GM19193 (cell line): ENCODE measurements around the gene KRTAP9-9.
"Not testable (repeated sequence)": the region's sequence is repeated elsewhere in the genome, so short reads cannot be mapped to it uniquely, and the experiment has no call there.

Experiments used
- POLR2A ChIP-seq: IDR thresholded peaks from 4 replicates; pipeline ENCODE4 v1.6.1; 2011; ENCODE audit not compliant: insufficient read depth, insufficient read length; ENCODE audit errors: extremely low read depth

The KRTAP9-9 gene

GRCh38 chr17:41254861-41255260 lies 323 bp upstream of the KRTAP9-9 start:
- no peak for TF ChIP-seq POLR2A

DNA sequence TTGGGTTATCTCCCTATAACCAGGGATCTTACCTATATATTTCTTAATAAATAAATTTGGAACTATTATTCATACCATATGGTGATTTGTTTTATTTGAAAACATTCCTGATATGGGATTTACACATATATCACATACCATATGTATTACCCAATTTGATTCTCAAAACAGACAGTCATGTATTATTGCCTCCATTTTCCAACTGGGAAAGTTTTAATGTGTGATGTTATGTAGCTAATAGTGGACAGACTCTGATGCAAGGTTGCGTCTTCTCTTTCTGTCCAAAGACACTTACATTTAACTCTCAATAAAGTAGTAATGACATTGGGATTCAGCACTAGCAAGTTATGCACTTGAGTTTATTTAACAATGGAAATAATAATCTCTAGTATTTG lies 1.1 kb downstream of the KRTAP9-9 start:
- no peak for TF ChIP-seq POLR2A

GRCh38 chr17:41258406-41258805 lies 3.2 kb downstream of the KRTAP9-9 start:
- no peak for TF ChIP-seq POLR2A

GRCh38 chr17:41263212-41263611 lies 8.0 kb downstream of the KRTAP9-9 start:
- TF ChIP-seq POLR2A: no peak

DNA sequence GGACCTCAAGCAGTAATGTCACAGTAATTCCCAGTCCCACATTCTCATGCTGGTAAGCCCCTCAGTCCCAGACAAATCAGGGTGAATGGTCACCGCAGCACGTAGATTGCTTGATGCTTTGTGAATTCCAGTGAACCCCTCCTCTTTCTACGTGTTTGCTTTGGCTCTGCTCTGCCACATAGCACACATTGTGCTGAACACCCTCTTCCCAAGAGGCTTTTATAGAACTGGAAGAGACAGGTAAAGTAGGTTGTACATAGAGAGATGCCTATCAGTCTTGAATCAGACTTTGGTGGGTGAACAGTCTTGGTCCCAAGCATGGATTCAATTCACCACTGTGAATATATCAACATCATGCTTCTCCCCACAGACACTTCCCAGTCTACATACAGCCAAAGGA lies 9.4 kb downstream of the KRTAP9-9 start:
- no peak for TF ChIP-seq POLR2A

DNA sequence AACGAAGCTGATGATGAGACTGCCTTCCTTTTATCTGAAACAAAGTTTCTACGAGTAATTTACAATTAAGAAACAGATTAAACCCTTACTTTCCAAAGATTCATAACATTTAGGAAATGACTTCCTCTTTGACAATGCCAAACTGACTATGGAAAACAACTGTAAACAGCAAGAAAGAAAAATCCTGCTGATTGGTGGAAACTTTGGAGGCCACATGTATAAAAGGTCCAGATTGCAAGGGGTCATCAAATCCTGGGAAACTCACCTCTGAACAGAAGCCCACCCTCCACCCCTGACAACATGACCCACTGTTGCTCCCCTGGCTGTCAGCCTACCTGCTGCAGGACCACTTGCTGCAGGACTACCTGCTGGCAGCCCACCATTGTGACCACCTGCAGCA lies 9.9 kb downstream of the KRTAP9-9 start, which contains the start of gene KRTAP9-6:
KRTAP9-6 (plus strand) TSS at position 301 of the 400 bp plus-strand sequence; CDS start at position 301, 0 bp downstream.
- no peak for TF ChIP-seq POLR2A

- no peak for TF ChIP-seq POLR2A
Observed at GRCh38 chr17:41267711-41268110, 12.5 kb downstream of the KRTAP9-9 start.

- TF ChIP-seq POLR2A: no peak
Observed at GRCh38 chr17:41271858-41272257, 16.7 kb downstream of the KRTAP9-9 start.

DNA sequence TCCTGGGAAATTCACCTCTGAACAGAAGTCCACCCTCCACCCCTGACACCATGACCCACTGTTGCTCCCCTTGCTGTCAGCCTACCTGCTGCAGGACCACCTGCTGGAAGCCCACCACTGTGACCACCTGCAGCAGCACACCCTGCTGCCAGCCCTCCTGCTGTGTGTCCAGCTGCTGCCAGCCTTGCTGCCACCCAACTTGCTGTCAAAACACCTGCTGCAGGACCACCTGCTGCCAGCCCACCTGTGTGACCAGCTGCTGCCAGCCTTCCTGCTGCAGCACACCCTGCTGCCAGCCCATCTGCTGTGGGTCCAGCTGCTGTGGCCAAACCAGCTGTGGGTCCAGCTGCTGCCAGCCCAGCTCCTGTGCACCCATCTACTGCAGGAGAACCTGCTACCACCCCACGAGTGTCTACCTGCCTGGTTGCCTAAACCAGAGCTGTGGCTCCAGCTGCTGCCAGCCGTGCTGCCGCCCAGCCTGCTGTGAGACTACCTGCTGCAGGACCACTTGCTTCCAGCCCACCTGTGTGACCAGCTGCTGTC lies 20.5 kb downstream of the KRTAP9-9 start, which contains the start of gene KRTAP9-7:
KRTAP9-7 (plus strand) TSS at position 51 of the 543 bp plus-strand sequence; CDS start at position 51, 0 bp downstream.
- TF ChIP-seq POLR2A: not testable (repeated sequence)

GRCh38 chr17:41278176-41278955 lies 23.2 kb downstream of the KRTAP9-9 start:
- TF ChIP-seq POLR2A: no peak

DNA sequence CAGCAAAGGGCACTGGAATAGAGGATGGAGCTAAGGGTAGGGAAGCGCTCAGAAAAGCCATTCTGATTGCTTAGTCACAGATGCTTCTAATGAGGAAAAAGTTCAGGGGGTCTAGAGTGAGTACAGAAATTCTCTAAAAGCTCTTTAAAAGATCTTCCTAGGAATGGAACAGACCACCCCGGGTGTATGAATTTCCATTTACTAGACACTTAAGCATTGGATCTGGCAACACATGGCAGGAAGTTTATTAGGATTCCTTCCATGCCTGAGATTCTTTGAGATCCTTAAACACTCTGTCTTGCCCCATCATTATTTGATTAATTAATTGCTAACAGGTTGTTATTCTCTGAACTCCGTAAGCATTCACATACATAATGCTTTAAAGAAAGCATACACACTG lies 28.9 kb downstream of the KRTAP9-9 start:
- no peak for TF ChIP-seq POLR2A

DNA sequence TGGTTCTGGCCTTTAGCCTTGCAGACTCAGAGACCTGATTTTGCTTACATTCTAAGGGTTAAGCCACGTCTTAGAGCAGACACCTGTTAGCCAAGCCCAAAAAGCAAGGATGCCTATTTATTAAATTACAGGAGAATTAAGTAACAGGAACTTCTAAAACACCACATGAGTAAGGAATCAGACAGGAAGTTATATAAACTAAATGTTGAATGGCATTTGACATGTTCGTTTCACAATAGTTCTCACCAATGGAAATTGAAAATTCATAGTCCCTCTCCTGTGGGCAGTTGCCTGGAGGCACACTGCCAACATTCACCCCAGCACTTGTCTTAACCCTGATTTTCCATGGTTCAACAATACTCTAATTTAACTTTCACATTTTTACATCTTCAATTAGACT lies 29.4 kb downstream of the KRTAP9-9 start:
- no peak for TF ChIP-seq POLR2A

DNA sequence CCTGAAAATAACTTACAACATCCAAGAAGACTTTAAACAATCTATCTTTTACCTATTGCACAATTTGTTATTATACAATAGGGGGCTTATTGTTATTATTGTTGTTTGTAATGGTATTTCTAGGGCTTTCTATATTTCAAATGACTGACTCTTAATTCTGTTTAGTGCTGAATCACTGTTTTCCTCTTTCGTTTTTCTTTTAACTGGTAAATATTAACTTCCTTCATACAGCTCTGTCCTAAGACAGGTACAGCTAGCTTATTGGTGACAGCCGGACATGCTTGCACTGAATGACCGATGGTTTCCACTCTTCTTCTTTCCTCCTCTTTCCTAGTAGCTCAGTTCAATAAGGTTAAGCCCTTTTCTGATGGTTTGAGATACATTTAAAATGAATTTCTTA lies 31.9 kb downstream of the KRTAP9-9 start:
- TF ChIP-seq POLR2A: no peak

DNA sequence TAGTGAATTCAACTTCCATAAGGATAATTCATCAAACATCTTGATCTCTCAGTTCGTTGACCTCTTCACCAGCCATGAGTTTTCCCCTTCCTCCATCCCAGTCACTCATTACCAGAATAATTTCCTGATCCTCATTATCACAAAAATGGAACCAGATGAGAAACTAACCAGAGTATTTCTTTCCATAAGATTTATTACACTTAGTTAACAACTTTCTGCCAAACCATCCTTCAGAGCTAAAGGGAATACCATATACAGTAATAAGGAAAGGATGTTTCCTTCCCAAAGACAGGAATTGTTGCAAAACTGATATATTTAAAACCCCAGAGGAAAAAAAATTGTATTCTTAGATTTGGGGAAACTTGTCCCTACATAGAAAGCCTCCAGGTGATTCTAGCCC lies 38.8 kb downstream of the KRTAP9-9 start:
- TF ChIP-seq POLR2A: no peak

- no peak for TF ChIP-seq POLR2A
Observed at GRCh38 chr17:41296846-41297245, 41.7 kb downstream of the KRTAP9-9 start.

DNA sequence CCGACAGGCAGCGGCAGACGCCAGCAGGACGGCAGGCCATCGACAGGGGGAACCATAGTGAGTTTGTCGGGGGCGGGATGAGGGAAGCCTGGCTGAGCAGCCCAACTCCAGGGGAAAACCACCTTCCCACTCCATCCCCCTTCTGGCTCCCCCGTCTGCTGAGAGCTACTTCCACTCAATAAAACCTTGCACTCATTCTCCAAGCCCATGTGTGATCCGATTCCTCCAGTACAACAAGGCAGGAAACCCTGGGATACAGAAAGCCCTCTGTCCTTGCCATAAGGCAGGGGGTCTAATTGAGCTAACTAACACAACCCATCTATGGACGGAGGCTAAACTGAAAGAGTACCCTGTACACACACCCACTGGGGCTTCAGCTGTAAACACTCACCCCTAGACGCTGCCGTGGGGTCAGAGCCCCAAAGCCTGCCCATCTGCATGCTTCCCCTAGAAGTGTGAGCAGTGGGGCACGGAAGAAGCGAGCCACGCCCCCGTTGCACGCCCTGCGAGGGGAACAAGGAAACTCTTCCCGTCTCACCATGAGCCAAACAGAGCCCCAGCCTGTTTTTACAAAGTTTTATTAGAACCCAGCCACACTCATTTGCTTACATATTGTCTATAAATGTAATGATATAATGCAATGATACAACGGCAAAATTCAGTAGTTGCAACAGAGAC lies 43.4 kb downstream of the KRTAP9-9 start:
- TF ChIP-seq POLR2A: no peak
